Endodermal cell (in vitro differentiated cells): ENCODE measurements around the gene DAZ1. TPM values are rescaled to one million over a fixed set of nuclear protein-coding genes. Genes with fewer than 3 reads are reported as not detected.
"Not testable (repeated sequence)": the region's sequence is repeated elsewhere in the genome, so short reads cannot be mapped to it uniquely, and the experiment has no call there.

ENCODE experiments used
- DNase-seq: peaks from one replicate; pipeline ENCODE4 v3.0.0-alpha.2; 2017
- H3K27ac ChIP-seq: 2 replicates; pipeline ENCODE4 v1.5.1; 2013; ENCODE audit warnings: mild to moderate bottlenecking, low read depth, low read length, moderate library complexity
- H3K27me3 ChIP-seq: 2 replicates; pipeline ENCODE4 v1.6.1; 2013; ENCODE audit warnings: mild to moderate bottlenecking, low read length, moderate library complexity; ENCODE audit not compliant: insufficient read depth, control insufficient read depth, poor library complexity, severe bottlenecking
- H3K36me3 ChIP-seq: 2 replicates; pipeline ENCODE4 v1.7.0; 2013; ENCODE audit warnings: mild to moderate bottlenecking, low read length, moderate library complexity; ENCODE audit not compliant: control insufficient read depth, insufficient read depth
- H3K4me1 ChIP-seq: one replicate; pipeline ENCODE4 v1.7.0; 2013; ENCODE audit warnings: low read length; ENCODE audit not compliant: control insufficient read depth, insufficient read depth
- H3K4me3 ChIP-seq: 2 replicates; pipeline ENCODE4 v1.5.1; 2013; ENCODE audit warnings: mild to moderate bottlenecking, low read length, moderate library complexity
- H3K9ac ChIP-seq: 2 replicates; pipeline ENCODE4 v1.6.1; 2013; ENCODE audit warnings: mild to moderate bottlenecking, low read length, moderate library complexity; ENCODE audit not compliant: poor library complexity, severe bottlenecking; ENCODE audit errors: extremely low read depth
- H3K9me3 ChIP-seq: 2 replicates; pipeline ENCODE4 v1.6.1; 2013; ENCODE audit warnings: mild to moderate bottlenecking, low read length, moderate library complexity; ENCODE audit not compliant: control insufficient read depth
- H3K27ac Mint-ChIP-seq: 2 replicates; pipeline ENCODE4 v1.8.0; 2020; ENCODE audit warnings: mixed read lengths
- H3K27me3 Mint-ChIP-seq: 2 replicates; pipeline ENCODE4 v1.8.0; 2021; ENCODE audit warnings: mild to moderate bottlenecking, mixed read lengths; ENCODE audit not compliant: insufficient read depth
- H3K36me3 Mint-ChIP-seq: 2 replicates; pipeline ENCODE4 v1.8.0; 2020; ENCODE audit warnings: low read depth, mixed read lengths
- H3K4me1 Mint-ChIP-seq: 2 replicates; pipeline ENCODE4 v1.8.0; 2020; ENCODE audit warnings: mixed read lengths
- H3K4me3 Mint-ChIP-seq: 2 replicates; pipeline ENCODE4 v1.8.0; 2020; ENCODE audit warnings: mild to moderate bottlenecking, moderate library complexity, mixed read lengths
- H3K9me3 Mint-ChIP-seq: 2 replicates; pipeline ENCODE4 v1.8.0; 2020; ENCODE audit warnings: mild to moderate bottlenecking, mixed read lengths
- WGBS, 2 experiments: methylation state at CpG; one replicate each; pipeline versions ENCODE4 v1.1.5 to v1.1.7; 2013; ENCODE audit warnings: missing lambda C conversion rate in 2 of 2, mixed read lengths in 1 of 2; ENCODE audit not compliant: insufficient coverage in 1 of 2, insufficient read length in 1 of 2; 5-methylcytosine and 5-hydroxymethylcytosine counted together
- long read RNA-seq, 4 experiments: library from polyadenylated mRNA in 2 of 4; library from RNA in 1 of 4; library from capped mRNA in 1 of 4; stranded (forward) in 3 of 4; unstranded in 1 of 4; transcript quantifications; one replicate each; pipeline ENCODE4 v2.0.0, GENCODE V29; 2020 to 2021; ENCODE audit warnings: inconsistent platforms in 1 of 4
- polyA plus RNA-seq, 2 experiments: library from polyadenylated mRNA; stranded (reverse); fragments of 50-300 nt; gene quantifications; one replicate each; pipeline ENCODE4 v1.2.3, GENCODE V29; 2013
- total RNA-seq, 2 donors: library from RNA; stranded (reverse); fragmentation: NEBNext Ultra II Directional in 1 of 2; extraction: Animal tissue kit (Norgen Biotek cat#: 25700) in 1 of 2; gene quantifications; 2 replicates in 1 of 2; 3 replicates in 1 of 2; pipeline ENCODE4 v1.2.1, GENCODE V29; 2021

The DAZ1 gene
- not detected for total RNA-seq
- polyA plus RNA-seq (2013, experiment 1 of 2): not detected
- polyA plus RNA-seq (2013, experiment 2 of 2): not detected
- long read RNA-seq, experiment 1: 0 reads
- long read RNA-seq, experiment 2: 0 reads
- long read RNA-seq, experiment 3: 0 reads
- long read RNA-seq, experiment 4: 0 reads

GRCh38 chrY:23198908-23199307 lies at the start of gene DAZ1:
Gene DAZ1, minus strand, starts transcription at chrY:23199008. Its CDS starts 208 bp downstream, at chrY:23198800.
- H3K27me3 Mint-ChIP-seq, H3K9me3 Mint-ChIP-seq, H3K27ac Mint-ChIP-seq, DNase-seq, H3K4me1 Mint-ChIP-seq, H3K27me3 ChIP-seq, H3K36me3 ChIP-seq, H3K4me3 Mint-ChIP-seq, H3K9ac ChIP-seq, H3K9me3 ChIP-seq, H3K4me1 ChIP-seq, H3K27ac ChIP-seq, H3K36me3 Mint-ChIP-seq, H3K4me3 ChIP-seq: not testable (repeated sequence)
- no CpG with 5 or more reads among the region's 23 CpGs for WGBS, 2 experiments

- WGBS, 2 experiments: no CpG with 5 or more reads among the region's 23 CpGs
Measured at GRCh38 chrY:23219233-23219632, 20.4 kb upstream of the DAZ1 start, which contains the start of gene DAZ2. Gene DAZ2, plus strand, starts transcription at chrY:23219533. Its CDS starts 208 bp downstream, at chrY:23219741.

DNA sequence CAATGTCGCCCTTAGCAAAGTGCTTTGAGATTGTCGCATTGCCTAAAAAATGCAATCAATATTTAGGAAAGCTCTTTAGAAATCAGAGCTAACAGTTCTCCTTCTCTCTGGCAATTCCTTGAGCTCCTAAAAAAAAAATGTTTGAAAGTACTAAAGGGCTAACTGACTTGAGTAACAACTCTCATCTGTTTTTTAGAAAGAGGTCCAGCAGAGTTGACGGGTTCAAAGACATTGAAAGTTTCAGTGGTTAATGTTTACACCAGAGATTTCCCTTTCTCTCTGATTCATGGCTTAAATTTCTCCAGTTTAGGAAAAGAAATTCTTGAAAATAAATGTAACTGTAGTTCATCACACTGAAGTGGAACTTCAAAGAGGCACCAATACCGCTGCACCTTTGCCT lies 11.9 kb upstream of the DAZ1 start:
- not testable (repeated sequence) for H3K4me1 Mint-ChIP-seq

More at GRCh38 chrY:23219233-23219632, 20.4 kb upstream of the DAZ1 start, which contains the start of gene DAZ2:
- H3K27me3 ChIP-seq, H3K9ac ChIP-seq, H3K9me3 Mint-ChIP-seq, H3K4me1 ChIP-seq, DNase-seq, H3K36me3 ChIP-seq, H3K27me3 Mint-ChIP-seq, H3K27ac ChIP-seq, H3K4me3 Mint-ChIP-seq, H3K4me1 Mint-ChIP-seq, H3K9me3 ChIP-seq, H3K4me3 ChIP-seq, H3K27ac Mint-ChIP-seq, H3K36me3 Mint-ChIP-seq: not testable (repeated sequence)

DNA sequence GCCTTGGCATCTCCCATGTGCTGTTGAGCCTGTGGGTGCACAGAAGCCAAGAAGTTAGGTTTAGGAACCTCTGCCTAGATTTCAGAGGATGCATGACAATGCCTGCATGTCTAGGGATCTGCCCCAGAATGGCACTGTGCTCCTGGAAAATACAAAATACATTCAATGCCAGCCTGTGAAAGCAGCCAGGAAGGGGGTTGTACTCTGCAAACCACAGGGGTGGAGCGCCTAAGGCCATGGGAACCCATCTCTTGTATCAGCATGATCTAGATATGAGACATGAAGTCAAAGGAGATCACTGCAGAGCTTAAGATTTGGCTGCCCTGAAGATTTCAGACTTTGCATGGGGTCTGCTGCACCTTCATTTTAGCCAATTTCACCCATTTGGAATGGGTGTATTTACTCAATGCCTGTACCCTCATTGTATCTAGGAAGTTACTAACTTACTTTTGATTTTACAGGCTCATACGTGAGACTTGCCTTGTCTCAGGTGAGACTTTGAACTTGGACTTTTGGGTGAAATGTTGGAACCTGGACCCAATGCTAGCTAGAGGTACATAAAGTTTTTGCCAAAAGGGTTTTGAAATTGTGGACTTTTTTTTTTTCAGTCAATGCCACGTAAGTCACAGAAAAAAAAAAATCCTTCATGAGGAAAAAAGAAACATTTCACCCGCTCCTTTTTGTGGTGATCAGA lies 11.1 kb upstream of the DAZ1 start:
- not testable (repeated sequence) for H3K27me3 ChIP-seq, DNase-seq, H3K36me3 Mint-ChIP-seq, H3K4me1 Mint-ChIP-seq, H3K27ac ChIP-seq, H3K27me3 Mint-ChIP-seq, H3K9me3 Mint-ChIP-seq, H3K9me3 ChIP-seq, H3K9ac ChIP-seq, H3K4me3 Mint-ChIP-seq, H3K4me1 ChIP-seq, H3K36me3 ChIP-seq, H3K27ac Mint-ChIP-seq, H3K4me3 ChIP-seq
- WGBS, 2 experiments: no CpG with 5 or more reads among the region's 4 CpGs

More for the DNA sequence above, 11.9 kb upstream of the DAZ1 start:
- not testable (repeated sequence) for H3K27ac Mint-ChIP-seq, H3K4me3 Mint-ChIP-seq, H3K9me3 Mint-ChIP-seq, H3K4me3 ChIP-seq, H3K9ac ChIP-seq, H3K36me3 ChIP-seq, DNase-seq, H3K27ac ChIP-seq, H3K36me3 Mint-ChIP-seq, H3K4me1 ChIP-seq, H3K27me3 ChIP-seq, H3K27me3 Mint-ChIP-seq, H3K9me3 ChIP-seq
- WGBS, 2 experiments: no CpG with 5 or more reads among the region's 4 CpGs

- not testable (repeated sequence) for H3K27me3 ChIP-seq, H3K9me3 ChIP-seq, H3K36me3 ChIP-seq, H3K4me3 Mint-ChIP-seq, H3K4me1 ChIP-seq, H3K4me3 ChIP-seq, H3K27ac ChIP-seq, H3K36me3 Mint-ChIP-seq, H3K4me1 Mint-ChIP-seq, H3K27ac Mint-ChIP-seq, H3K27me3 Mint-ChIP-seq, H3K9me3 Mint-ChIP-seq, DNase-seq, H3K9ac ChIP-seq
- no CpG with 5 or more reads among the region's 4 CpGs for WGBS, 2 experiments
Measured at GRCh38 chrY:23207455-23207854, 8.6 kb upstream of the DAZ1 start.

Other genes with a start within 250 kb of the DAZ1 start
- gene BPY2, start 214.7 kb downstream of the DAZ1 start, total RNA-seq: not detected
- not detected for gene DAZ2, start 20.5 kb upstream of the DAZ1 start, total RNA-seq